GM06990 (cell line): ENCODE results near the gene PERM1.
"Not testable (repeated sequence)": the region's sequence is repeated elsewhere in the genome, so short reads cannot be mapped to it uniquely, and the experiment has no call there.

Experiments
- DNase-seq: peaks from one replicate; pipeline ENCODE4 v3.0.0-alpha.2; 2011; ENCODE audit not compliant: insufficient read length; ENCODE audit errors: extremely low read depth
- H3K27me3 ChIP-seq: replicated peaks from 2 replicates; pipeline ENCODE4 v1.6.0; 2011; ENCODE audit warnings: low read length; ENCODE audit not compliant: control insufficient read depth, insufficient read depth
- H3K36me3 ChIP-seq: 2 replicates; pipeline ENCODE4 v1.5.1; 2011; ENCODE audit warnings: low read length; ENCODE audit not compliant: control insufficient read depth, insufficient read depth
- H3K4me3 ChIP-seq: replicated peaks from 2 replicates; pipeline ENCODE4 v1.5.1; 2011; ENCODE audit warnings: low read depth, mild to moderate bottlenecking, control low read depth, low read length
- TF ChIP-seq, protein P1 (sequence below): IDR thresholded peaks from 2 replicates; pipeline ENCODE4 v1.5.1; 2011; ENCODE audit warnings: low read length, control low read depth, mild to moderate bottlenecking, inconsistent platforms; ENCODE audit not compliant: insufficient read depth, poor library complexity, severe bottlenecking

The PERM1 gene, protein sequence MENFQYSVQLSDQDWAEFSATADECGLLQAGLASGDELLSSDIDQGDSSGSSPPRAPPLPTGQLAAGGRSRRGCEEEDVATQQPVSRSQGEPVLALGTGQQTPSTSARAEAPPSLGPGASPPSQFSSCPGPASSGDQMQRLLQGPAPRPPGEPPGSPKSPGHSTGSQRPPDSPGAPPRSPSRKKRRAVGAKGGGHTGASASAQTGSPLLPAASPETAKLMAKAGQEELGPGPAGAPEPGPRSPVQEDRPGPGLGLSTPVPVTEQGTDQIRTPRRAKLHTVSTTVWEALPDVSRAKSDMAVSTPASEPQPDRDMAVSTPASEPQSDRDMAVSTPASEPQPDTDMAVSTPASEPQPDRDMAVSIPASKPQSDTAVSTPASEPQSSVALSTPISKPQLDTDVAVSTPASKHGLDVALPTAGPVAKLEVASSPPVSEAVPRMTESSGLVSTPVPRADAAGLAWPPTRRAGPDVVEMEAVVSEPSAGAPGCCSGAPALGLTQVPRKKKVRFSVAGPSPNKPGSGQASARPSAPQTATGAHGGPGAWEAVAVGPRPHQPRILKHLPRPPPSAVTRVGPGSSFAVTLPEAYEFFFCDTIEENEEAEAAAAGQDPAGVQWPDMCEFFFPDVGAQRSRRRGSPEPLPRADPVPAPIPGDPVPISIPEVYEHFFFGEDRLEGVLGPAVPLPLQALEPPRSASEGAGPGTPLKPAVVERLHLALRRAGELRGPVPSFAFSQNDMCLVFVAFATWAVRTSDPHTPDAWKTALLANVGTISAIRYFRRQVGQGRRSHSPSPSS

DNA sequence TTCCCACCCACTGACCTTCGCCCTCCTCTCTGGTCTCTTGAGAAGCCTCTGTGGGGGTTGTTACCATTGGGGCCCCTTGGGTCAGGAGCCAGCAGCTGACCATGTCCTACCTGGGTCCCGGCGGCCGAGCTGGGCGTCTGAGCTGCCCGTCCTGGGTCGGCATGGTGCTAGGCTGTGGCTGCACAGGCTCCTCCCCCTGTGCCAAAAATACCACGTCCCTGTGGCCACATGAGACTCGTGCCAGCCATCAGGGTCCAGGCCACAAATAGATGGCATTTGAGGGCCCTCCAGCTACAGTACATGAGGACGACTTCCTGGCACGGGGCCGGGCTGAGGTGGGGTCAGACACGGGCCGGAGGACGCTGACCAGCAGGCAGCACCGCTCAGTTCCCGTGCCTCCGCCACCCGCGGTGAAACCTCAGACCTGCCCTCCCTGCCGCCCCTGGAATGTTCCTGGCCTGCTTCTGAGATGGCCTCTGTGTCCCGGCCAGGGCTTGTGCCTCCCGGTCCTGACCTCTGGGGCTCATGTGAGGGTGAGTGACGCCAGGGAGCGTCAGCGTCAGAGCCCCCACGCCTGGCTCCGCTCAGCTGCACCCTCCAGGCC, at the start of gene PERM1:
Gene PERM1 (minus strand): TSS at position 139 of the 604 bp plus-strand sequence. CDS start 1,064 bp downstream, outside the sequence.
- Histone ChIP-seq H3K27me3 (no peaks in the 10 kb centered on the region; the same call in 1 of the 2 replicates), H3K4me3 (no peak within 1 kb of the TSS), H3K36me3 (no peaks in the 10 kb centered on the region)
- TF ChIP-seq, protein P1, sequence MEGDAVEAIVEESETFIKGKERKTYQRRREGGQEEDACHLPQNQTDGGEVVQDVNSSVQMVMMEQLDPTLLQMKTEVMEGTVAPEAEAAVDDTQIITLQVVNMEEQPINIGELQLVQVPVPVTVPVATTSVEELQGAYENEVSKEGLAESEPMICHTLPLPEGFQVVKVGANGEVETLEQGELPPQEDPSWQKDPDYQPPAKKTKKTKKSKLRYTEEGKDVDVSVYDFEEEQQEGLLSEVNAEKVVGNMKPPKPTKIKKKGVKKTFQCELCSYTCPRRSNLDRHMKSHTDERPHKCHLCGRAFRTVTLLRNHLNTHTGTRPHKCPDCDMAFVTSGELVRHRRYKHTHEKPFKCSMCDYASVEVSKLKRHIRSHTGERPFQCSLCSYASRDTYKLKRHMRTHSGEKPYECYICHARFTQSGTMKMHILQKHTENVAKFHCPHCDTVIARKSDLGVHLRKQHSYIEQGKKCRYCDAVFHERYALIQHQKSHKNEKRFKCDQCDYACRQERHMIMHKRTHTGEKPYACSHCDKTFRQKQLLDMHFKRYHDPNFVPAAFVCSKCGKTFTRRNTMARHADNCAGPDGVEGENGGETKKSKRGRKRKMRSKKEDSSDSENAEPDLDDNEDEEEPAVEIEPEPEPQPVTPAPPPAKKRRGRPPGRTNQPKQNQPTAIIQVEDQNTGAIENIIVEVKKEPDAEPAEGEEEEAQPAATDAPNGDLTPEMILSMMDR, result no peak
- DNase-seq, result no peak

DNA sequence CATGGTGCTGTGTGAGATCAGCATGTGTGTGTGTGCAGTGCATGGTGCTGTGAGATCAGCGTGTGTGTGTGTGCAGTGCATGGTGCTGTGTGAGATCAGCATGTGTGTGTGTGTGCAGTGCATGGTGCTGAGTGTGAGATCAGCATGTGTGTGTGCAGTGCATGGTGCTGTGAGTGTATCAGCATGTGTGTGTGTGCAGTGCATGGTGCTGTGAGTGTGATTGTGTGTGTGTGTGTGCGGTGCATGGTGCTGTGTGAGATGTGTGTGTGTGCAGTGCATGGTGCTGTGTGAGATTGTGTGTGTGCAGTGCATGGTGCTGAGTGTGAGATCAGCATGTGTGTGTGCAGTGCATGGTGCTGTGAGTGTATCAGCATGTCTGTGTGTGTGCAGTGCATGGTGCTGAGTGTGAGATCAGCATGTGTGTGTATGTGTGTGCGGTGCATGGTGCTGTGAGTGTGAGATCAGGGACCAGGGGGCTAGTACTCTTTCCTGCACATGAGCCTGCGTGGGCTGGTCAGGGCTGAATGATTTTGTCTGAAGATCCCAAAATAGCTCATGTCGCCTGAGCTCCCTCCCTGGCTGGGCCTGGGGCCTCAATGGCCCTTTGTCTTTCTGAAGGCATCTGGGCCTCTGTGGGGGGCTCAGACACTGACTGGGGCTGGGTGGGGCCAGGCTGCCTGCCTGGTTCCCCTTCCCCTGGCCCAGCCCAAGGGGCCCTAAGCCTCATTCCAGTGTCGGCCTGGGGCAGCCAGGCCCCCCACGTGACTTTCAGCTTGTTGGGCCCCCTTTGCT, 49.2 kb upstream of the PERM1 start:
- not testable (repeated sequence) for DNase-seq, H3K36me3 ChIP-seq, H3K4me3 ChIP-seq, H3K27me3 ChIP-seq

DNA sequence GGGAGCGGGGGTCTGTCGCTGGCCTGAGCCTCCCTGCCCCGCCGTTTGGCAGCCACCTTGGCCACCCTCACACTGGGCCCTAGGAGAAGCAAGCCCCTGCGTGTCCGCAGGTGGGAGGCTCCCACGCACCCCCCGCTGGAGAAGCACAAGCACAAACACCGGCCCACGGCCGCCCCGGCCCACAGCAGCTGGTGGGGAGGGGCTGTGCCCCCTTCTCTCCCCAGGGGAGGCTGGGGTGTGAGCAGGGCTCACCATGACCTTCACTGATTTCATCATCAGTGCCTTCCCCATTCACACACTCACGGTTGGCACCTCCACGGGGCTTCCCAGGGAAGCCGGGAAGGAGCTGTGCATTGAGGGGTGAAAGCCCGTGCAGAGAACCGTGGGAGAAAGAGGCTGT, 45.9 kb upstream of the PERM1 start:
- Histone ChIP-seq H3K36me3 (no peaks in the 10 kb centered on the region; the same call in 1 of the 2 replicates), H3K4me3 (no peak overlapping the region), H3K27me3 (no peaks in the 10 kb centered on the region)
- no peak for DNase-seq
- TF ChIP-seq, protein P1, result no peak

DNA sequence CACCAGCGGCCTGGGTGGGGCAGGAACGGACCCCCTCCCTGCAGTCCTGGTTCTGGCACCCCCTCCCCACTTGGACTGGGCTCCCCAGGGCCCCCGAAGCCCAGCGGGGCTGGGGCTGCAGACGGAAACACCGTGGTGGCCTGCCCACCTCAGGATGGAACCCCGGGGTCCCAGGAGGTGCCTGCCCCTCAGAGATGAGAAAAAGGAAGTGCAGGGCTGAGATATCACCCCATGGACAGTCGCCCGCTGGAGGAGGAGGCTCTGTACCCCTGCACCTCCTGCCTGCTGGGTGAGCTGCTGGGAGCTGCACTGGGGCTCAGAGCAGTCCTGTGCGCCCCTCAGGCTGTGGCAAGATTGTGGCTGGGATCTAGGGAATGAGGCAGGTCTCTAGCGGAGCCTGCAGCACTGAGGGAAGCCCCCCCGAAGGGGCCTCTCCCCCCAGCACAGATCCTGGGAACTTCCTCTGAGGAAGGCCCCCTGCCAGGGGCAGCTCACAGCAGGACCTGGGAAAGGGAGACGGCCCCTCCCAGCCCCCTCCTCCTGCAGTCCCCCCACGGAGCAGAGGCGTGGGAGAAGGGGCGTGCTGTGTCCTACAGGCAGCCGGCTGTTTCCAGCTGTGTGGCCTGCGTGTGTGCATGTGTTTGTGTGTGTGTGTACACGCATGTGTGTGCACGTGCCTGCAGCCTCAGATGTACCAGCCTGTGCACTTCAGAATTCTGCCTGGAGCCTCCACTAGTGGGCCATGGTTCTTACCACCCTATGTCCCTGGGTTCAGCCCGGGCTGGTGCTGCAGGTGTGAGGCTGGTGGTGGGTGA, 44.9 kb upstream of the PERM1 start:
- H3K4me3 ChIP-seq, result no peak overlapping the region
- H3K36me3 ChIP-seq, result no peaks in the 10 kb centered on the region; the same call in 1 of the 2 replicates
- H3K27me3 ChIP-seq, result no peaks in the 10 kb centered on the region
- DNase-seq, result no peak
- TF ChIP-seq, protein P1, result no peak

DNA sequence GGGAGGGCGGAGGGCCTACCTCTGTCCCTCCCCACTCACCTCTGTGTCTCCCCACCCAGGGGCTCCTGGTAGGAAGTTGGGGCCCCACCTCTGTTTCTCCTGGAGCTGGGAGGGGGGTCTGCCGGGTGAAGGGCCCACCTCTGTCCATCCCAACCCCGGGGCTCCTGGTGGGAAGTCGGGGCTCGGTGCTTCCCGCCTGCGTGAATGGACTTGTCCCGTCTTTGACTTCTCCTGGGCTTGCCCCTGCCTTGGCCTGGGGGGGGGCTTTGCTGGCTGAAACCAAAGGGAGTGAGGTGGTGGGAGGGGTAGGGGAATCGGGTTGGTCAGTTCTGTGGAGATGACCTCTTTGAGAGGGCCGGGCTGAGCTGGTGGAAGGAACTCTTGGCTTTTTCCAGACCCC, 43.8 kb upstream of the PERM1 start:
- TF ChIP-seq, protein P1, result no peak
- Histone ChIP-seq H3K36me3 (no peaks in the 10 kb centered on the region; the same call in 1 of the 2 replicates), H3K27me3 (no peaks in the 10 kb centered on the region), H3K4me3 (no peak overlapping the region)
- DNase-seq, result no peak
